ENCODE data around the gene RFX4. TPM values are rescaled to one million over a fixed set of nuclear protein-coding genes. Genes with fewer than 3 reads are reported as not detected.

Gene RFX4
- total RNA-seq, 2 donors from 2014 or later, result 10.6 TPM; not detected in 1

- TF ChIP-seq POLR2AphosphoS5 (IDR thresholded peaks at IDR 0.05) (no peak), CTCF (IDR thresholded peaks at IDR 0.05) (no peak), POLR2A (IDR thresholded peaks at IDR 0.05) (no peak)
- Histone ChIP-seq H3K27me3 (replicated peaks; ENCODE audit: insufficient read depth) (no peaks in the 10 kb centered on the region), H3K4me3 (no peak overlapping the region), H3K27ac (no peak overlapping the region), H3K36me3 (no peaks in the 10 kb centered on the region), H3K9me3 (no peaks in the 10 kb centered on the region), H3K4me1 (replicated peaks) (no peaks in the 10 kb centered on the region)
- 30% methylated on average over 2 of the region's 2 CpGs for WGBS
- intact Hi-C loops (cut with DNase I), result no loop called here
- no peak for DNase-seq (ENCODE audit: low spot score)
Observed at GRCh38 chr12:106760184-106760531, 177.4 kb downstream of the RFX4 start.

- H3K9me3 ChIP-seq, result no peaks in the 10 kb centered on the region
- DNase-seq (ENCODE audit: low spot score), result no peak
- no peaks in the 10 kb centered on the region for H3K36me3 ChIP-seq
- intact Hi-C loops (cut with DNase I), result no loop called here
- H3K27ac ChIP-seq, result no peak overlapping the region
- no peak overlapping the region for H3K4me3 ChIP-seq
- H3K4me1 ChIP-seq (replicated peaks), result no peaks in the 10 kb centered on the region
- H3K27me3 ChIP-seq (replicated peaks; ENCODE audit: insufficient read depth), result no peaks in the 10 kb centered on the region
- TF ChIP-seq CTCF (IDR thresholded peaks at IDR 0.05) (no peak), POLR2A (IDR thresholded peaks at IDR 0.05) (no peak), POLR2AphosphoS5 (IDR thresholded peaks at IDR 0.05) (no peak)
Observed at GRCh38 chr12:106764220-106764619, 181.4 kb downstream of the RFX4 start.

- Histone ChIP-seq H3K27ac (no peak overlapping the region), H3K4me1 (replicated peaks) (no peaks in the 10 kb centered on the region), H3K9me3 (no peaks in the 10 kb centered on the region), H3K4me3 (no peak overlapping the region), H3K27me3 (replicated peaks; ENCODE audit: insufficient read depth) (no peaks in the 10 kb centered on the region), H3K36me3 (no peaks in the 10 kb centered on the region)
- intact Hi-C loops (cut with DNase I), result no loop called here
- 89% methylated on average over 3 of the region's 3 CpGs for WGBS
- TF ChIP-seq CTCF (IDR thresholded peaks at IDR 0.05) (no peak), POLR2A (IDR thresholded peaks at IDR 0.05) (no peak), POLR2AphosphoS5 (IDR thresholded peaks at IDR 0.05) (no peak)
- DNase-seq (ENCODE audit: low spot score), result no peak
Observed at GRCh38 chr12:106764738-106765137, 181.9 kb downstream of the RFX4 start.

GRCh38 chr12:106766393-106766826 lies 183.6 kb downstream of the RFX4 start:
- H3K27ac ChIP-seq, result peak overlapping the region in 1 of 2 donors; percentile 24
- H3K27me3 ChIP-seq (replicated peaks; ENCODE audit: insufficient read depth), result no peaks in the 10 kb centered on the region
- intact Hi-C loops (cut with DNase I), result no loop called here
- WGBS, result 48% methylated on average over 8 of the region's 8 CpGs
- DNase-seq (ENCODE audit: low spot score), result no peak
- no peaks in the 10 kb centered on the region for H3K4me1 ChIP-seq (replicated peaks)
- no peak for TF ChIP-seq POLR2A (IDR thresholded peaks at IDR 0.05)
- TF ChIP-seq CTCF (IDR thresholded peaks at IDR 0.05), result no peak
- no peak for TF ChIP-seq POLR2AphosphoS5 (IDR thresholded peaks at IDR 0.05)
- no peak overlapping the region for H3K4me3 ChIP-seq
- no peaks in the 10 kb centered on the region for H3K36me3 ChIP-seq
- H3K9me3 ChIP-seq, result no peaks in the 10 kb centered on the region

- intact Hi-C loops (cut with DNase I), result no loop called here
- TF ChIP-seq POLR2AphosphoS5 (IDR thresholded peaks at IDR 0.05), result no peak
- TF ChIP-seq POLR2A (IDR thresholded peaks at IDR 0.05), result no peak
- no peak for TF ChIP-seq CTCF (IDR thresholded peaks at IDR 0.05)
- 48% methylated on average over 2 of the region's 2 CpGs for WGBS
Observed at GRCh38 chr12:106767206-106767605, 184.4 kb downstream of the RFX4 start.

More at GRCh38 chr12:106767206-106767605, 184.4 kb downstream of the RFX4 start:
- Histone ChIP-seq H3K27ac (no peak overlapping the region), H3K27me3 (replicated peaks; ENCODE audit: insufficient read depth) (no peaks in the 10 kb centered on the region), H3K36me3 (no peaks in the 10 kb centered on the region), H3K9me3 (no peaks in the 10 kb centered on the region), H3K4me3 (no peak overlapping the region), H3K4me1 (replicated peaks) (no peaks in the 10 kb centered on the region)
- no peak for DNase-seq (ENCODE audit: low spot score)
